ENCODE data around the gene ITK.
"Not testable (repeated sequence)": the region's sequence is repeated elsewhere in the genome, so short reads cannot be mapped to it uniquely, and the experiment has no call there.

ITK gene

DNA sequence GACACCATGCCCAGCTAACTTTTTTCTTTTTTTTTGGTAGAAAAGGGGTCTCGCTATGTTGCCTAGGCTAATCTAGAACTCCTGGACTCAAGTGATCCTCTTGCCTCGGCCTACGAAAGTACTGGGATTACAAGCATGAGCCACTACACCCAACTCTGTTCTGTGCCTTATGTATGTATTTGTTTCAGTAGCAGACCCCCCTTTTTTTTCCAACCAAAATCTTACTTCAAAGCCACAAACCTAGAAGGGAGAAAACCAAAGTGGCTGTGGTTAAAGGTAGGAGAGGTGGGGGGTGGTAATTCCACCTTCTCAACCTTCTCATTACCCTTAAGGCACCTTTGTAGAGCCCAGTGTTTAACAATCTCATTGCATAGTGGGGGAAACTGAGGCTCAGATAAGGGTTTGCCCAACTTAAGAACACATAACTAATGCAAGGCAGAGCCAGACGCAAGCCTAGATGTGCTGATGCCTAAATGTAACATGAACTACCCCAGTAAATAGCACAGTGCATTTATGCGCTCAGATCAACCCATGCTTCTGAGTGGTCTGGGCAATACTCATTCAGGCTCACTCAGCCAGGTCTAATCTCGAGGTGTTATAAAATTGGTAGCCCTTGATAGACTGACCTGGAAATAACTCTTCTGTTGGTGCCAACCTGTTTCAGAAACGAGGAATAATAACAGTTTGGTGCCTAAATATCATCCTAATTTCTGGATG lies 33.0 kb downstream of the ITK start:
- no peak for DNase-seq

DNA sequence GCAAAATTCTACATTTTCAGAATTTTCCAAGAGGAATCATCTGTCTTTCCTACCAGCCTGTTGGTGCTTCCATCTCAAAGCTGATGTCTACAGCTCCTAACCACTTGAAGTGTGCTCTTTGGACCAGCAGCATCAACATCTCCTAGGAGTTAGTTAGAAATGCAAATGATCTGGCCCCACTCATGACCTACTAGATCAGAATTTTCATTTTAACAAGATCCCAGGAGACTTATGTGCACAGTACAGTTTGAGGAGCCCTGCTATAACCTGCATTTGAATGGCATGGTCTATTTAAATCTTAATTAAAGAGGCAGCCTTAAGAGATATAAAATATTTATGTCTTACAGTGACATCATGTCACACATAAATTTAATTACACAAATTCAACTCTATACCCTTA lies 33.8 kb downstream of the ITK start:
- DNase-seq, result no peak

DNA sequence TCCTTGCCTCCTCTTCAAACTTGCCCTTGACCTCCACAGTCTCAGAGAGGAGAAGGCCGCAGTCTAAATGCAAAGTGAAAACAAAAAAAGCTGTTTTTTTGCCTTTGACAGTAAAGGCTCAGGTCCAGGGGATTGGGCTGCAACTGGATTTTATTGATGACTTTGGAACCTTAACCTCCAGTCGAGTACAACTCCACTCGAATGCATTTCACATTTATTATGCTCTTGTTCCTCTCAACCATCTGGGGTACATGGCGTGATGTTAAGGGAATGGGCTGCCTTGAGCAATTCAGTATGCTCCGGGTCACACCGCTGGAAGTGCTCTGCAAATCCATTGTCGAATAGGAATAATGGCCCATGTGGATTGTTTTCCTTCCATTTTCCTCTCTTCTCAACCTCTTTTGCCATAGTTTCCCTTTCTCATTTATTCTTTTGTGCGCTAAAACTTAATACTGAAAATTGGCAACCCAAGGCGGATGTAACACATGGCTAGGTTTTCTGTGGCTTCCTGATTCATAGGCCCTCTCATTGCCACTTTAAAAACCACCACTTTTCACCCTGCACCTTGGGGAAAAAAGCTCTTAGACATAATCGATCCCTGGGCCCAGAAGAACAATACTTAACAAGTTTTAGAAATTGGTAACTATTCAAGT lies 34.3 kb downstream of the ITK start:
- DNase-seq, result no peak

DNA sequence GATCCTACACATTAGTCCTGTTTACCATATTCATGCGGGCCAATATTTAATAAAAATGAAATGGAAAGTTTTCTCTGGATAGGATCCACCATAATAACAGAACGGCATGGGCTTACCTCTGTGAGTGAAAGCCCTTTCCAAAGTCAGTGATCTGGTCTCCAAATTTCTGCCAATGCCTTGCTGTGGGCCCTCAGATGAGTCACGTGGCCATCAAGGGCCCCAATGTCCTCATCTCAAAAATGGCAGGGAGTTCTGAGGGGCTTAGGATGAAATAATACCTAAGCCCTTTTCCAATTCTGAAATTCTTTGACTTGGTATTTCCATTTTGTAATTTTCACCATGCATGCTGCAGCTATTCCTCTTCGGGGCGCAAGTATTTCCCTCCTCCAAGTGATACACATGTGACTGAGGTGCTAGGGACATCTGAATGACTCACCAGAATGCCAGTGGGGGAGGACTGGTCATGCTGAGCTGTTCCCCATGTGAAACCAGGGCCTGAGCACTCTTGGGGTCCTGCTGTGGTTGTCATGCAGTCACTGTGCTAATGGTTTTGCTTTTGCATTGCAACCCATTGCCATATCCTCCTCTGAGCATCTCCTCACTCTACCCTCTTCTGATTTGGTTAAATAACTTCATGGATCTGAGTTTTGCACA lies 35.0 kb downstream of the ITK start:
- DNase-seq, result no peak

DNA sequence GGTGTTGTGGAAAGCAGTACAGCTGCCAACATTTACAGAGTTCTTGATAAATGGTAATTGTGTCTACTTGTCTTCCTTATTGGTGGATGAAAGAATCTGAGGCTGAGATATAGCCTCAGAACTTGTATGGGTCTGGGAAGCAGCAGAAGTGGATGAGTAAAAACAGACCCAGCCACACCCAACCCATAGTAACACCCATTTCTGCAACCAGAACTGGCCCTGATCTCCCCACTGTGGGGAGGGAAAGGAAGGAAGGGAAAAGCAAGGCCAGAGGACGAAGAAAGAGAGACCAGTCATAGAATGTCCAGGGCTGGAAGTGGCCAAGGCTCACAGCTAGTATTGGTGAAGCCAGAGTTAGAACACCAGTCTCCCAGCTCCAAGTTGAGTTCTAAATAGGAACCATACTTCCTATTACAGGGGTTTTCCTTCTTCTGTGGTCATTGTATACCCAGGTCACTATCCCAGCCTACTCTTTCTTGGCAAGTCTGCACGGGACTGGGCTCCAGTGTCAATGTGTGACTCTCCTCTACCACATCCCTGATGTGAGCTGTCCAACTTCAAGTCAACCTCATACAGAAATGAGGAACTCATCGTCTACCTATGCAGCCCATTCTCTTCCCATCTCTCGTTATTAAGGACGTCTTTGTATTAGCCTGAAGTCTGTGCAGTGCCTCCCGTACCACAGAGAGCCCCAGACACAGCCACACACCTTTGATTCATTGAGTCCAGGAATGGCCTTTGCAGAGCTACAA lies 35.9 kb downstream of the ITK start:
- no peak for DNase-seq

DNA sequence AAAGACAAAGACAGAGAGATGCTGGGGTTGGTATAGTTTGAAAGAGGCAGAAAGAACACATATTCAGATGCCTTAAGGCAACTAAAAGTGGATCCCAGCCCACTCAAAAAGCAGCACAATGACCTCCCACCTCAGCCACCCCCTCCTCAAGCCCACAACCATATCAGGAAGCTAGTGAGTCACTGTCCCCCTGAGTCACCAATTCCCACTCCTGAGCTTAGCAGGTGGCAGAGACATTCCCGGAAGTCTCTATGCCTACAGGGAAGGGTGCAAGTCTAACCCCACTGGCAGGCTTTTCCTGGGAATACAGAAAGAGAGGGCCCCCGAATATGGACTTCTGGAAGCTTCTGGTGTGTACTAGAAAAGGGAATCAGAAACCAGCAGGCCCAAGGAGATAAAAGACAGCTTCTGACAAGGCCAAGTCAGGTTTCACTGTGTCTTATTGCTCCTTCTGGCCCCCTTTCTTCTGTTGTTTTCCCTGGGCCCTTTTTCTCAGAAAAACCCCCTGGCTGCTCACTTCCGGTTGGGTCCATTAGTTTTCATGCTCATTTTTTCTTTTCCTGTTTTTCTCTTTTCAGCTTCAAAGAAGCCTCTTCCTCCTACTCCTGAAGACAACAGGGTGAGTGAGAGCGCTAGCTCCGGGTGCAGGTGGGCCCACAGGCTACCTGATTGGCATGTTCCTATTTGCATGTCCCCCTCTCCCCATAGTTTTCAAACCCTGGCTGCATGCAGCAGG lies 36.8 kb downstream of the ITK start:
- no peak for DNase-seq

DNA sequence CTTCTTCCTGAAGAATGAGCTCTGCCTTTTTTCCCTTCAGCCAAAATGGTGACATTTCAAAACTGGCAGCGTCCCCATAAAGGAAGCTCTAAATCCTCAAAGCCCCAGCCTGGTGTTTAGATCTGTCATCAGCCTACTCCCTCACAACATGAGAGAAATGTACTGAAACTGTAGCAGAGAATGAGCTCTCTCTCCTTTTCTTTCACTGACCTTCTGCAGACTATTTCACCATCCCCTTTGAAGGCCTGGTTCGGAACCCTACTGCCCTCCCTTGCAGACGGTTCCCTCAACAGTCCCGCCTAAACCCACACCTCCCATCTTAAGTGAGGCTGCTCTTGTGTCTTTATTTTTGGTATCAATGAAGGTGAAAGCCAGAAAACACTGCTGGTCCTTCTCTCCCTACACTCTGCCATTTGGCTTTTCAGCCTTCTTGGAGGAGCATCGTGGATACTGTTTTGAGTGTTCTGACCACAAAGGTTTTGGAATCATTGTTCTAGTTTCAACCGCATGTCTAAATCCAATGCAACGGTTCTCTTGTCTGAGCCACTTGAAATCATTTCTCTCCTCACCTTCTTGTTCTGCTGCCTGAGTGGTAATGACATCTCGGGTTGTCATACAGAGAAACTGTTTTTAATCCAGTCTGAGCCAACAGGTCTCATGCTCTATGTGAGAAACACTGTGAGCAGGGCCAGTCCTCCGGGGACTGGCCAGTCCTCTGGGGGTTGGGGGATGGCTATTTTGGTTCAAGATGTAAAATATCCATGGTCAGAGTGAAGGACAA lies 39.0 kb downstream of the ITK start:
- no peak for DNase-seq

DNA sequence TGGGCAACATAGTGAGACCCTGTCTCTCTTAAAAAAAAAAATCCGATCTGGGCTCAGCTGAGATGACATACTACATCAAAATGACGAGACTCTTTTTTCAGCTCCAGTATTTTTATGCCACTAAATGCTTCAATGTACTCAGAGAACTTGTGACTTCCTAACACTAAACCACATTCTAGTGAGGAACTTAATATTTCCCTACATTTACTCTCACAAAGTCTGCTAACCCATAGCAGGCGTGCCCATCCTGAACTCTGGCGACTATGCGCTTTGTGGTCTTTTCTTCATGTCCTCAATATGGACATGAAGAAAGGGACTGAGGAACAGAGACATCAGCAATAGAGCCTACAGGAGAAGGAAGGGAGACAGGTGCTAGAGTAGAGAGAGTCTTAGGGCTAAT lies 41.3 kb downstream of the ITK start:
- DNase-seq, result no peak

DNA sequence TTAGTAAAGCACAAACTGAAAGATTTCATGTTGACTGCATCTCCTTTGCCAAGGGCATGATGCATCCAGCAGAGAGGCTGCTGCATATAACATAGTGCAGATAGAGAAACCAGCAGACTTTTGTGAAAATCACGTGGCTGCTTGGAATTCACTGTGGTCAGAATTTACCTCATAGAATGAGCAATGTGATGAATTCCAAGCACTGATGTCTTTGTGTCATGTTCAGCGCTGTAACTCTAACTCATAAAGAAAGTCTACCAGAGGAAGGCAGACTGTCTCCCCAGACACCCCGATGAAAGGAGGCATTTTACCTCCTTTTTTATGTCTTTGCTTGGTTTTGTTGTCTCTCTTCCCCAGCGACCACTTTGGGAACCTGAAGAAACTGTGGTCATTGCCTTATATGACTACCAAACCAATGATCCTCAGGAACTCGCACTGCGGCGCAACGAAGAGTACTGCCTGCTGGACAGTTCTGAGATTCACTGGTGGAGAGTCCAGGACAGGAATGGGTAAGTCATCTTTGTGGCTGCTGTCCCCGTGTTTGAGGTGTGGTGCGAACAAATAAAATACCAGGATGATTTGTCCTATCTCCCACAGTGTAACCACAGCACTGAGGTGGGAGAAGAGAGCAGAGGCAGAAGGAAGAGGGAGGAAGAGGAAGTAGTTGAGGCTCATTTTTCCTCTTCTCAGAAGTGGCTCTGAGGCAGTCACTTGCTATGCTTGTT lies 42.0 kb downstream of the ITK start:
- DNase-seq, result no peak

DNA sequence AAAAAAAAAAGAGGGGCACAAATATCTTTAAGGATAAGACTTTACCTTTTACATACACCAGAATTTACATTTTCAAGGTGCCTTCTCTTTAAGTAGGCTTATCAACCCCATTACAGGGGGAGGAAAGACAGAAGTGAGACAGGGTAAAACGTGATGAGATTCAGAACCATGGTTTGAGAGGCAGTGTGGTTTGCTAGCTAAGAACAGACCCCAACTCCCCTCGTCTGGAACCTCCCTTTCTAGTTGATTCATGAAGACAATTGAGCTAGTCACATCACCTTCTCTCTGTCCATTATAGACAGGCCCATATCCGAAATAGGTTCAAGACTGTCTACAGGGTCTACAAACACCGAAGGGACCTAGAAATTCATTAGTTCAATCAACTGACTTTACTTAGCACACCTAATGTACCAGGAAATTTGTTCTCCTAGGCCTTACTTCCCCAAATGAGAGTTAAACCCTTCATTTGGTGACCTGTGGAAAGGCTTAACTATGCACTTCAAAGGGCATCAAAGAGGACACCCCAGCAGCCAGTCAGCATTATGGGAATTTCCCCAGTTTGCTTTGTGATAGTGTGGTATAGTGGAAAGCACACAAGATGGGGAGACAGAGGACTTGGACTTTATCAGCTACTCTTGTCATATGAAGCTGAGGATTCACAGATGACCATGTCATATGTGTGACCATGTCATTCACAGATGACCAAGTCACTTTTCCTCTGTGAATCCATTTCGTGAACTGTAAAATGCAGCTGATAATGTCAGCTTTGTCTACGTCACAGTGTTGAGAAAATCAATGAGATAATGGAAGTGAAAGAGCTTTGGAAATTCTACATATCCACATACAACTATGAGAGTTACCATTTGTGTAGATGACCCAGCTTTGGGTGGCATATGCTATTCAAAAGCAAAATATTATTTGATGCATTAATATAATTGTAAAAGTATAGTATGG lies 45.1 kb downstream of the ITK start:
- DNase-seq, result no peak

DNA sequence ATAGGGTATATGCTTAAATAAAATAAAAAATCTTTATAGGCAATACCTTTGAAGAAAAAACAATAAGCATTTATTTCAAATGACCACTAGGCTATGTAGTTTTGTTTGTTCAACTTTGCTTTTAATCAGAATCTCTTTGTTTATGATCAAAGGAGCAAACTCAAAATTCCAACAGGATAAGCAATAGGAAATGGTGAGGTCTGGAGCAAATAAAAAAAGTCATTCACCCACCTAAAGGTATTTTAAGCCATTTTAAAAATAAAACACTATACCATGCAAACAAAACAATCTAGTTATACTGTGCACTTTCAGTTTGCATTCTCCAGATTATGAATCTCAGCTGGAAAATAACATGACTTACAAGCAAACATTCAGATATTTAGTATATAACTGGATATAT lies 50.0 kb downstream of the ITK start:
- DNase-seq, result no peak

DNA sequence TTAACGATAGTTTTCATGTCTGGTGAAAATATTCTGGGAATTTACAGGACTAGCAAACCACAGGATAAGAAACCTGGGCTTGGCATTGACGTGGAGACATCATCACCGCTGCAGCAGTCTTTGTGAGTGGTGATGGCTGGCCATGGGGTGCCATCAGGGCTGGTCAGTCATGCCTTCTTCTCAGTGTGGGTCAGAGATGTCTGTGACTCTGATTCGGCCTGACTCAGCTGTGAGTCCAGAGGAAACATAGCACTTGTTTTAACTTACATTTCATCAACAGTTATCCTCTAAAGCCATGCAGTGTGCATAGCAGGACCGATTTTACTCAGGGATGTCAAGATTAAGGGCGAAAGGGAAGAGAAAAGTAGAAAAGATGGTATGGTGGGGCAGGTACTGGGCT lies 52.1 kb downstream of the ITK start:
- no peak for DNase-seq

DNA sequence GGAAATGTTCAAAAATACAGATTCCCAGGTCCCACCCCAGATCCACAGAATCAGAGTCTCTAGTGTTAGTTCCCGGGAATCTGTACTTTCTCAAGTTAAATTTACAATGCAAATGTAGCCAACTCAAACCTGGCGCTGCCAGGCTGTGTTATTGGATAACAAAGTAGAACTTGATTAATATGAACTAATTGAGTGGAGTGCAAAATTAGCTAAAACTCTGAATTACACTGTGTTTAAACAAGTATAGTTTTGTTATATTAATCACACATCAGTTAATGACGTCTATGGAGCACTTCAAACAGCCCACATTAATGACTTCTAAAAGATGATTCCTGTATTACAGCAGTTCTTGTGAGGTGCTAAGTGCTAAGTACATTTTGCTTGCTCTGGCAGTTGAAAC lies 52.9 kb downstream of the ITK start:
- no peak for DNase-seq

DNA sequence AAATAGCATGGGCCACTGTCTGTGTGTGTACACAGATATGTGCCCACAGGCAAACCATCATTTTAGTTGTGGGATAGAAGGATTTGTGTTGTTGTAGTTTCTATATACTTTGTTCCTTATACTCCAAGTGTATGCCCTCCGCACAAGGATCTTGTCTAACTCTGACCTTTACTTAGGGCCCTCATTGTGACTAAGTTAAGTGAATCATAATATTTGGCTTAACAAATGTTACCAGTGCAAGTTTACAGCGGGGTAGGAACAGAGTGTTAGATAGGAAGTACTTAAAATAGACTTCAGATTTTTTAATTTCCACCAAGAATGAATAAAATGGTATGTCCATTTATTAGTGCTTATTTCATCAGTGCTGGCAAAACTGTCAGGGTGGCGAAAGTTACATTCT lies 55.8 kb downstream of the ITK start:
- no peak for DNase-seq

DNA sequence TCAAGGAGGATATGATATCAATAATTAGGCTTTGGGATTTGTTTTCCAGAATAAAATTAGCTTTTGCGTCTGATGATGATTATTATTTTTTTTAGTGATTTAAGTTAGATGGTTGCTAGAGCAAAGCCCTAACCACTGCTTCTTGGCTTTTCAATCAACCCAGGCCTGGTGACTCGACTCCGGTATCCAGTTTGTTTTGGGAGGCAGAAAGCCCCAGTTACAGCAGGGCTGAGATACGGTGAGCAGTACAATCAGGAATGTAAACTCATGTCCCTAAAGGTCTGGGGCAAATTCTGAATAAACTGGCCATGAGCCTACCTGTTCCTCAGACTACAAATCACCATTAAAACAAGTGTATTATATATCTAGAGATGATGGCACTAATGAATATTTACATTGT lies 60.8 kb downstream of the ITK start:
- no peak for DNase-seq

DNA sequence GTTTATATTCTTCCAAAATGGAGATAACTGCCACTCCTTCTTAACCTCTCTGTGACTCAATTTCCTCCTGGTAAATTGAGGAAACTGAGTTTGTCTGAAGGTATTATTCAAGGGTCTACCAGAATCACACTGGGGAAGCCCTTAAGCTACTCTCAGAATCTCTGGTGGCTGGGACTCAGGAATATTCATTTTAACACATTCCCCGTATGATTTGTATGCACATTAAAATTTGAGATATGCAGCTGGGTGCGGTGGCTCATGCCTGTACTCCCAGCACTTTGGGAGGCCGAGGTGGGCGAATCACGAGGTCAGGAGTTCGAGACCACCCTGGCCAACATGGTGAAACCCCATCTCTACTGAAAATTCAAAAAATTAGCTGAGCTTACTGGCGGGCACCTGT lies 64.1 kb downstream of the ITK start:
- DNase-seq, result not testable (repeated sequence)

DNA sequence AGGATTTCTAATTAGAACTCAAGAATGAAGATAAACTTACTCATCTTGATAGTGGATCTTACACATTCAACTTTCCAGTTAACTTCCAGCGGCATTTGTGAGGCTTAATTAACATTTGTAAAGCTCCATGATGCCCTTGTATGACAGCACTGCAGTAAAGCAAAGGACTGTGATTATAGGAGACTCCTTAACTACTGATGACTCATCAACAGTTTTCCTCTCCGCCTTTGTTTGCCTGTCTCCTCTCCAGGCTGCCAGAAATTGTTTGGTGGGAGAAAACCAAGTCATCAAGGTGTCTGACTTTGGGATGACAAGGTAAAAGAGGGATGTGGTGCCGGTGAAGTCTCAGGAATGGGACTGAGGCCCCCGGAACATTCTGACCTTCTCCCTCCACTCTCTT lies 64.8 kb downstream of the ITK start:
- no peak for DNase-seq

DNA sequence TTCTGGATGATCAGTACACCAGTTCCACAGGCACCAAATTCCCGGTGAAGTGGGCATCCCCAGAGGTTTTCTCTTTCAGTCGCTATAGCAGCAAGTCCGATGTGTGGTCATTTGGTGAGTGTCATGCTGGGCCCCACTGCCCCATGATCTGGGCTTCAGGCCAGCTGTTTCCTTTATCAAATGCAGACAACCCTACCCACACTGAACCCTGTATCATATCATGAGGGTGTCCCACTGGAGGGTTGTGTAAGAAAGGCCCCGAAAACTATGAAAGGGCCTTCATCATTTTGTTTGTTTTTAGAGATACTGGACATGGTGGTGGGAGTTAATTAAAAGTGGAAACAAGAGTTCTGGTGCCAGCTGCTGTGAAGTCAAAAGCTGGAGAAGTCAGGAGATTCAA lies 65.2 kb downstream of the ITK start:
- DNase-seq, result no peak

DNA sequence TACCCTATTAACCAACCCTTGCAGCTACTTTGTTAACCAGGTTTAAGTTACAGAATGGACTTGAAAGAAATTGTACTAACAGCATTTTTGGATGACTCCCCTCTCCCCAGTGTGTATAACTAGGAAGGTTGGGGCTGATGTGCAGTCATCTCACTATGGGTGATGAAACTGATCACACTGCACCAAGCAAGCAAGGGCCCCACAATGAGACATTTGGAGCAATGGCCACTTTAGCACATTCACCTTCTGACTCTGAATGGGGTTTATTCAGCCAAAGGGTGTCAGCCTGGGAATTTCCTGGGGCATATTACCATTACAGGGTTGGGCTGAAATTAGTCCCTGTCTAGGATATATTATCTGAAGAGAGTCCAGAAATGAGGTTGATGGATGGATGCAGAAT lies 66.6 kb downstream of the ITK start:
- no peak for DNase-seq

DNA sequence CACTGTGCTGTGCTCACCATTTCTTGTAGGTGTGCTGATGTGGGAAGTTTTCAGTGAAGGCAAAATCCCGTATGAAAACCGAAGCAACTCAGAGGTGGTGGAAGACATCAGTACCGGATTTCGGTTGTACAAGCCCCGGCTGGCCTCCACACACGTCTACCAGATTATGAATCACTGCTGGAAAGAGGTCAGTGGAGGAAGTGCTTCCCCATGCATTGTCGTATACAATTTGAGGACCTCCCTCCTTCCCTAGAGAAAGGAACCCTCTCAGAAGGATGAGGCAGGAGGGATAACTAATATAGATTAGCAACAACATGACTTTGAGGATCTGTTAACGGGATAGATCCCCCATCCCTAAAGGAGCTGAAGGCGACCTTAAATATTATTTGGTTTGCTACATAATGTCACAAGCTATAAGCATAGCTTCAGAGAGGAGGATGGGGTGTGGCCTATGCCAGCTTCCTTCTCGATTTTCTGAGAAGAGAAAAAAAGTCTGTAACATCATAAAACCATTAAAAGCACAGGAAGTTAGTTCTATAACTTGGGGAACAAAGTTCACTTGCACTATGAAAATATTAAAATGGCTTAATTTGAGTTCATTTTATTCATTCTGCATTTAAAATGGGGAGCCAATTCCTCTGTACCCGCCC lies 68.3 kb downstream of the ITK start:
- DNase-seq, result no peak
